Measurements from ENCODE around the gene TGFBR3. TPM values are rescaled to one million over a fixed set of nuclear protein-coding genes. Genes with fewer than 3 reads are reported as not detected.

The TGFBR3 gene
- total RNA-seq, 1 experiment from 2014 or later, result 12.2 TPM

DNA sequence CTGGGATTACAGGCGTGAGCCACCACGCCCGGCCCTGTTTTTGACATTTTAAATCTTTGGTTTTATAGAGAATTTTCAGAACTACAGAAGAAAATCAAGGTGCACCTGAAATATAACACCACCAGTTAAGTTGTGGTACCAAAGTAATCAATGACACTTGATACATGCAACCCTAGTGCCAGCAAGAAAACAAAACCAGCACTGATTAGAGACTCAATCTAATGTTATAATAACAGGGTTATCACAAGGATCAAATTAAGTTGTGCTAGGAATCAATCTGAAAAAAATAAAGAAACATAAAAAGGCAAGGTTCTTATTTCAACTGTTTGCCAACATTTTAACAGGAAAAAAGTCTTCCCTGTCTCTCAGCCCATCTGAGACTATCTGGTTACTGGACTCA, 23.8 kb downstream of the TGFBR3 start:
- H3K4me1 Mint-ChIP-seq (ENCODE audit: low read depth, unreplicated experiment), result no peaks in the 10 kb centered on the region
- no peaks in the 10 kb centered on the region for H3K36me3 ChIP-seq (ENCODE audit: control insufficient read depth, insufficient read depth, low read length)
- no peak overlapping the region for H3K4me3 ChIP-seq (ENCODE audit: low read depth, low read length)
- intact Hi-C loops (cut with micrococcal nuclease; ENCODE audit: unreplicated experiment), result no loop called here
- no peak for DNase-seq
- no peaks in the 10 kb centered on the region for H3K4me1 ChIP-seq
- ChIA-PET POLR2A (no interaction called here), CTCF (no interaction called here)
- H3K9me3 ChIP-seq, result no peaks in the 10 kb centered on the region
- H3K27me3 Mint-ChIP-seq (ENCODE audit: insufficient read depth, unreplicated experiment), result no peaks in the 10 kb centered on the region
- TF ChIP-seq, protein P1, sequence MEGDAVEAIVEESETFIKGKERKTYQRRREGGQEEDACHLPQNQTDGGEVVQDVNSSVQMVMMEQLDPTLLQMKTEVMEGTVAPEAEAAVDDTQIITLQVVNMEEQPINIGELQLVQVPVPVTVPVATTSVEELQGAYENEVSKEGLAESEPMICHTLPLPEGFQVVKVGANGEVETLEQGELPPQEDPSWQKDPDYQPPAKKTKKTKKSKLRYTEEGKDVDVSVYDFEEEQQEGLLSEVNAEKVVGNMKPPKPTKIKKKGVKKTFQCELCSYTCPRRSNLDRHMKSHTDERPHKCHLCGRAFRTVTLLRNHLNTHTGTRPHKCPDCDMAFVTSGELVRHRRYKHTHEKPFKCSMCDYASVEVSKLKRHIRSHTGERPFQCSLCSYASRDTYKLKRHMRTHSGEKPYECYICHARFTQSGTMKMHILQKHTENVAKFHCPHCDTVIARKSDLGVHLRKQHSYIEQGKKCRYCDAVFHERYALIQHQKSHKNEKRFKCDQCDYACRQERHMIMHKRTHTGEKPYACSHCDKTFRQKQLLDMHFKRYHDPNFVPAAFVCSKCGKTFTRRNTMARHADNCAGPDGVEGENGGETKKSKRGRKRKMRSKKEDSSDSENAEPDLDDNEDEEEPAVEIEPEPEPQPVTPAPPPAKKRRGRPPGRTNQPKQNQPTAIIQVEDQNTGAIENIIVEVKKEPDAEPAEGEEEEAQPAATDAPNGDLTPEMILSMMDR (IDR thresholded peaks at IDR 0.05; ENCODE audit: insufficient read depth in 1 of 2, low read depth in 1 of 2, low read length in 1 of 2, severe bottlenecking in 1 of 2, unreplicated experiment in 1 of 2), result no peak
- no peaks in the 10 kb centered on the region for H3K36me3 Mint-ChIP-seq (ENCODE audit: insufficient read depth, unreplicated experiment)
- BruUV-seq (replicated peaks), result no TSS peak
- no peaks in the 10 kb centered on the region for H3K9me3 Mint-ChIP-seq (ENCODE audit: unreplicated experiment)
- no peaks in the 10 kb centered on the region for H3K27me3 ChIP-seq (replicated peaks; ENCODE audit: control insufficient read depth, insufficient read depth, low read length)
- H3K4me3 Mint-ChIP-seq (ENCODE audit: unreplicated experiment), result no peak overlapping the region
- no peak overlapping the region for H3K27ac Mint-ChIP-seq (ENCODE audit: unreplicated experiment)

DNA sequence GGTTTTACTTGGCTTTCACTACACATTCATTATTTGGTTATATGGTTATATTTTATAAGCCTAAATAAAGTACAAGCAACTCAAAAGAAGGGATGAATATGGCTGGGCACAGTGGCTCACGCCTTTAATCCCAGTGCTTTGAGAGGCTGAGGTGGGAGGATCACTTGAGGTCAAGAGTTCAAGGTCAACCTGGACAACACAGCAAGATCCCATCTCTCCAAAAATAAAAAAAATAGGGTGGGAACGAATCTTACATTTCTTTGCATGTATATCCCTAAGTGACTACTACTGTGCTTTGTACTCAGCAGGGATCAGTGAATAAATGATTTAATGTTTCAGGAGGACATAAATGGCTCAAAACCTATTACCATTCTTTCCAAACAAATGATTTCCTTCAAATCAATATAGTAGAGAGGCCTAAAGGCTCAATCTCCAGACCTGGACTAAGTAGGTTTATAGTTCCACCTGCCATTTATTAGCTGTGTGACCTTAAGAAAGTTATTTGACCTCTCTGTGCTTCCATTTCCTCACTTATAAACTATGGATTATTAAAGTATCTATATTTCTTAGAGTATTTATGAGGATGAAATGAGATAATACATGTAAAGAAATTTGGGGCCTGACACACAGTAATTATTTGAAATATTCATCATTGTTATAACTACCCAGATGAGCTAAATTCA, 28.3 kb downstream of the TGFBR3 start:
- no peaks in the 10 kb centered on the region for H3K36me3 ChIP-seq (ENCODE audit: control insufficient read depth, insufficient read depth, low read length)
- no peak for DNase-seq
- no peaks in the 10 kb centered on the region for H3K36me3 Mint-ChIP-seq (ENCODE audit: insufficient read depth, unreplicated experiment)
- no peaks in the 10 kb centered on the region for H3K4me1 Mint-ChIP-seq (ENCODE audit: low read depth, unreplicated experiment)
- no TSS peak for BruUV-seq (replicated peaks)
- intact Hi-C loops (cut with micrococcal nuclease; ENCODE audit: unreplicated experiment), result no loop called here
- no peak overlapping the region for H3K4me3 ChIP-seq (ENCODE audit: low read depth, low read length)
- no peaks in the 10 kb centered on the region for H3K4me1 ChIP-seq
- H3K27me3 Mint-ChIP-seq (ENCODE audit: insufficient read depth, unreplicated experiment), result no peaks in the 10 kb centered on the region
- no peaks in the 10 kb centered on the region for H3K27me3 ChIP-seq (replicated peaks; ENCODE audit: control insufficient read depth, insufficient read depth, low read length)
- H3K9me3 Mint-ChIP-seq (ENCODE audit: unreplicated experiment), result no peaks in the 10 kb centered on the region
- ChIA-PET CTCF (no interaction called here), POLR2A (no interaction called here)
- no peak overlapping the region for H3K4me3 Mint-ChIP-seq (ENCODE audit: unreplicated experiment)
- no peaks in the 10 kb centered on the region for H3K9me3 ChIP-seq
- TF ChIP-seq, protein P1 (IDR thresholded peaks at IDR 0.05; ENCODE audit: insufficient read depth in 1 of 2, low read depth in 1 of 2, low read length in 1 of 2, severe bottlenecking in 1 of 2, unreplicated experiment in 1 of 2), result no peak
- no peak overlapping the region for H3K27ac Mint-ChIP-seq (ENCODE audit: unreplicated experiment)

DNA sequence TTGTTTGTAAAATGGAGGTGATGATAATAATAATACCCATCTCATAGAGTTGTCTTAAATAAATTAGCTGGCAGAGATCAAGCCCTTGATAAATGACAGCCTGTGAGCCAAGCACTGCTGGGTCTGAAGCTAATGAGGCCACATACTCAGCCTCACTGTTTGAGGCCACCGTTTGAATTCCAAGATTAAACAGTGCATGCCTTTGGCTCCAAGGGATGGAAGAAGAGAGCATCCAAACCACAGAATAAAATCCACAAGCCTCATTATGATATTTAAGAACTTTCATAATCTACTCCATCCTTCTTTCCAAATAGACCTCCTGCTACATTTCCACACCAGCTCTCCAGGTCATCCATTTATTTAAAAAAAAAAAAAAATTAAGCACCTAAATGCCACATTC, 29.0 kb downstream of the TGFBR3 start:
- BruUV-seq (replicated peaks), result no TSS peak
- H3K27me3 Mint-ChIP-seq (ENCODE audit: insufficient read depth, unreplicated experiment), result no peaks in the 10 kb centered on the region
- no peaks in the 10 kb centered on the region for H3K36me3 Mint-ChIP-seq (ENCODE audit: insufficient read depth, unreplicated experiment)
- no peaks in the 10 kb centered on the region for H3K4me1 Mint-ChIP-seq (ENCODE audit: low read depth, unreplicated experiment)
- TF ChIP-seq, protein P1 (IDR thresholded peaks at IDR 0.05; ENCODE audit: insufficient read depth in 1 of 2, low read depth in 1 of 2, low read length in 1 of 2, severe bottlenecking in 1 of 2, unreplicated experiment in 1 of 2), result no peak
- no peak overlapping the region for H3K4me3 Mint-ChIP-seq (ENCODE audit: unreplicated experiment)
- H3K9me3 ChIP-seq, result no peaks in the 10 kb centered on the region
- POLR2A ChIA-PET, result no interaction called here
- no peak overlapping the region for H3K4me3 ChIP-seq (ENCODE audit: low read depth, low read length)
- no peaks in the 10 kb centered on the region for H3K36me3 ChIP-seq (ENCODE audit: control insufficient read depth, insufficient read depth, low read length)
- intact Hi-C loops (cut with micrococcal nuclease; ENCODE audit: unreplicated experiment), result no loop called here
- no peak for DNase-seq
- no peaks in the 10 kb centered on the region for H3K4me1 ChIP-seq
- H3K27me3 ChIP-seq (replicated peaks; ENCODE audit: control insufficient read depth, insufficient read depth, low read length), result no peaks in the 10 kb centered on the region
- H3K27ac Mint-ChIP-seq (ENCODE audit: unreplicated experiment), result no peak overlapping the region
- no peaks in the 10 kb centered on the region for H3K9me3 Mint-ChIP-seq (ENCODE audit: unreplicated experiment)
- CTCF ChIA-PET, result no interaction called here
